Activated T-helper 2 cell treated with anti-CD3 and anti-CD28 coated beads, Interferon-gamma antibody, Interleukin-2, Interleukin-4, amounts not matched to agents 10 μg/mL and 5 μg/mL and 100 μg/mL, durations not matched to agents 14 hours and 24 hours and 36 hours (primary cell): ENCODE measurements around the gene ZNF646. TPM values are rescaled to one million over a fixed set of nuclear protein-coding genes. Genes with fewer than 3 reads are reported as not detected.

ENCODE experiments used
- DNase-seq: peaks from one replicate; pipeline ENCODE4 v3.0.0; 2021; ENCODE audit warnings: low spot score
- H3K27ac Mint-ChIP-seq: one replicate; pipeline ENCODE4 v1.8.0; 2021; ENCODE audit warnings: mixed read lengths
- H3K27me3 Mint-ChIP-seq: one replicate; pipeline ENCODE4 v1.8.0; 2021; ENCODE audit warnings: low read depth, mixed read lengths
- H3K36me3 Mint-ChIP-seq: one replicate; pipeline ENCODE4 v1.8.0; 2021; ENCODE audit warnings: low read depth, mixed read lengths
- H3K4me1 Mint-ChIP-seq: one replicate; pipeline ENCODE4 v1.8.0; 2021; ENCODE audit warnings: low read depth, mixed read lengths
- H3K4me3 Mint-ChIP-seq: one replicate; pipeline ENCODE4 v1.8.0; 2021; ENCODE audit warnings: low read depth, mild to moderate bottlenecking, moderate library complexity, mixed read lengths
- H3K9me3 Mint-ChIP-seq: one replicate; pipeline ENCODE4 v1.8.0; 2021; ENCODE audit warnings: mixed read lengths
- intact Hi-C: fragments of 100-400 bp; cut with micrococcal nuclease; formaldehyde crosslinking; loops from one replicate; pipeline ENCODE4 v1.15.1; 2023
- total RNA-seq: library from RNA; stranded (reverse); gene quantifications from 2 replicates; pipeline ENCODE4 v1.2.3, GENCODE V29; 2022

The ZNF646 gene
- total RNA-seq, 1 donor from 2014 or later: 24.4 TPM

- Mint-ChIP-seq H3K36me3 (peaks cover 27% of the 10 kb centered on the region), H3K9me3 (no peaks in the 10 kb centered on the region), H3K4me1 (peaks cover 24% of the 10 kb centered on the region), H3K27me3 (no peaks in the 10 kb centered on the region), H3K4me3 (peak overlapping the region; percentile 99), H3K27ac (peak overlapping the region; percentile 96)
- intact Hi-C loops: loop anchor here (1.0 to 5.0 kb wide), 2 partner anchors 34 to 116 kb away; partner anchors contain the start of genes BCKDK and SETD1A
- DNase-seq: peak; percentile 85
Measured at GRCh38 chr16:31073142-31073969, 866 bp upstream of the ZNF646 start.

- no peak for DNase-seq
- Mint-ChIP-seq H3K27me3 (no peaks in the 10 kb centered on the region), H3K36me3 (peaks cover 38% of the 10 kb centered on the region), H3K4me1 (peaks cover 20% of the 10 kb centered on the region), H3K27ac (peak overlapping the region; percentile 93), H3K9me3 (no peaks in the 10 kb centered on the region), H3K4me3 (peak overlapping the region; percentile 94)
- intact Hi-C loops: loop anchor here (1.0 to 5.0 kb wide), 8 partner anchors 20 to 385 kb away; partner anchors contain the start of genes ARMC5, BCKDK, FUS and STX4
Measured at GRCh38 chr16:31074814-31075183, 577 bp downstream of the ZNF646 start.

- Mint-ChIP-seq H3K27ac (no peak overlapping the region), H3K36me3 (peaks cover 50% of the 10 kb centered on the region), H3K9me3 (no peaks in the 10 kb centered on the region), H3K27me3 (no peaks in the 10 kb centered on the region), H3K4me3 (peak overlapping the region; percentile 45), H3K4me1 (peaks cover 20% of the 10 kb centered on the region)
- no peak for DNase-seq
- intact Hi-C loops: no loop called here
Measured at GRCh38 chr16:31076319-31076718, 2.1 kb downstream of the ZNF646 start.

GRCh38 chr16:31077024-31077423, 2.8 kb downstream of the ZNF646 start:
- Mint-ChIP-seq H3K4me1 (peaks cover 14% of the 10 kb centered on the region), H3K4me3 (no peak overlapping the region), H3K9me3 (no peaks in the 10 kb centered on the region), H3K36me3 (peaks cover 51% of the 10 kb centered on the region), H3K27me3 (no peaks in the 10 kb centered on the region), H3K27ac (no peak overlapping the region)
- no peak for DNase-seq
- intact Hi-C loops: no loop called here

- no peaks in the 10 kb centered on the region for H3K9me3 Mint-ChIP-seq
- no peak overlapping the region for H3K4me3 Mint-ChIP-seq
- DNase-seq: no peak
- H3K36me3 Mint-ChIP-seq: peaks cover 57% of the 10 kb centered on the region
- no peaks in the 10 kb centered on the region for H3K27me3 Mint-ChIP-seq
- peaks cover 10% of the 10 kb centered on the region for H3K4me1 Mint-ChIP-seq
- no peak overlapping the region for H3K27ac Mint-ChIP-seq
- intact Hi-C loops: no loop called here
Measured at GRCh38 chr16:31077592-31078396, 3.6 kb downstream of the ZNF646 start.

GRCh38 chr16:31078597-31079341, 4.5 kb downstream of the ZNF646 start:
- intact Hi-C loops: no loop called here
- no peaks in the 10 kb centered on the region for H3K27me3 Mint-ChIP-seq
- no peak overlapping the region for H3K4me3 Mint-ChIP-seq
- DNase-seq: no peak
- no peak overlapping the region for H3K27ac Mint-ChIP-seq
- peaks cover 57% of the 10 kb centered on the region for H3K36me3 Mint-ChIP-seq
- no peaks in the 10 kb centered on the region for H3K9me3 Mint-ChIP-seq
- H3K4me1 Mint-ChIP-seq: peaks cover 10% of the 10 kb centered on the region

GRCh38 chr16:31079342-31079944, 5.2 kb downstream of the ZNF646 start:
- Mint-ChIP-seq H3K27ac (no peak overlapping the region), H3K27me3 (no peaks in the 10 kb centered on the region), H3K9me3 (no peaks in the 10 kb centered on the region), H3K4me1 (peaks cover 10% of the 10 kb centered on the region), H3K36me3 (peaks cover 56% of the 10 kb centered on the region), H3K4me3 (no peak overlapping the region)
- intact Hi-C loops: no loop called here
- no peak for DNase-seq

GRCh38 chr16:31080035-31080629, 5.9 kb downstream of the ZNF646 start:
- DNase-seq: no peak
- intact Hi-C loops: no loop called here
- H3K4me3 Mint-ChIP-seq: no peak overlapping the region
- peaks cover 4% of the 10 kb centered on the region for H3K4me1 Mint-ChIP-seq
- no peaks in the 10 kb centered on the region for H3K9me3 Mint-ChIP-seq
- peaks cover 50% of the 10 kb centered on the region for H3K36me3 Mint-ChIP-seq
- no peak overlapping the region for H3K27ac Mint-ChIP-seq
- no peaks in the 10 kb centered on the region for H3K27me3 Mint-ChIP-seq

GRCh38 chr16:31080756-31081419, 6.7 kb downstream of the ZNF646 start:
- no peak overlapping the region for H3K4me3 Mint-ChIP-seq
- no peak overlapping the region for H3K27ac Mint-ChIP-seq
- intact Hi-C loops: no loop called here
- no peak for DNase-seq
- peaks cover 5% of the 10 kb centered on the region for H3K4me1 Mint-ChIP-seq
- no peaks in the 10 kb centered on the region for H3K9me3 Mint-ChIP-seq
- H3K27me3 Mint-ChIP-seq: no peaks in the 10 kb centered on the region
- H3K36me3 Mint-ChIP-seq: peaks cover 54% of the 10 kb centered on the region

GRCh38 chr16:31081428-31082351, 7.5 kb downstream of the ZNF646 start:
- no peak for DNase-seq
- no peaks in the 10 kb centered on the region for H3K27me3 Mint-ChIP-seq
- H3K4me1 Mint-ChIP-seq: peaks cover 2% of the 10 kb centered on the region
- intact Hi-C loops: no loop called here
- H3K27ac Mint-ChIP-seq: no peak overlapping the region
- peaks cover 48% of the 10 kb centered on the region for H3K36me3 Mint-ChIP-seq
- H3K4me3 Mint-ChIP-seq: no peak overlapping the region
- H3K9me3 Mint-ChIP-seq: no peaks in the 10 kb centered on the region
